ENCODE data around the gene SLCO3A1.

The SLCO3A1 gene

GRCh38 chr15:92118936-92119325 is 265.4 kb downstream of the SLCO3A1 start:
- DNase-seq (ENCODE audit: extremely low read depth, low read depth) = no peak
- no peak for TF ChIP-seq CTCF (IDR thresholded peaks at IDR 0.05; ENCODE audit: low read depth, low read length, missing control alignments)

DNA sequence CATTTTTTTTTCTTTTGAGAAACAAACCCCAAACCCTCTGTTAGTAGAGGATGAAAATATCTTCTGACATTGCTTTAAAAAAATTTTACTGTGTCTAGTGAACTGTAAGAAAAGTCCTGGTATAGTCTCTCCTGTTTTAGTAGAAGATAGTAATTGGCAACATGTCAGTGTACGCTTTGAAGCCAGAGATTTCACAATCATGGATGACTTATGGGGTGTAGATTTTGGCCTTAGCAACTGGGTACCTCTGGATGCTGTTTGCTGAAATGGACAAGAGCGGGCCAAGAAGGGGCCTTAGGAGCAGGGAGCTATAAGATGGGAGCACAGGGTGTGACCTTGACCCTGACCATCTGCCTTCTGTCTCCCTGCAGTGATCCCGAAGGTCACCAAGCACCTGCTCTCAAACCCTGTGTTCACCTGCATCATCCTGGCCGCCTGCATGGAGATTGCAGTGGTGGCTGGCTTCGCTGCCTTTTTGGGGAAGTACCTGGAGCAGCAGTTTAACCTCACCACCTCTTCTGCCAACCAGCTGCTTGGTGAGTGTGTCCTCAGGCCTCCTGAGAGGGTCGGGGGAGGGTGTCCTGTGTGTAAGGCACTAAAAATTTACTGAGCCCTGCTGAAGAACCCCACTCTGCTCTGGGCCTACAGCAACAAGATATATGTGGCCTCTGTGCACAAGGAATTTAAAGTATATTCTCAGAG is 266.7 kb downstream of the SLCO3A1 start:
- no peak for DNase-seq (ENCODE audit: extremely low read depth, low read depth)
- H3K4me3 ChIP-seq (replicated peaks; ENCODE audit: low read depth, low read length) = no peak overlapping the region
- no peak for TF ChIP-seq CTCF (IDR thresholded peaks at IDR 0.05; ENCODE audit: low read depth, low read length, missing control alignments)

More at GRCh38 chr15:92118936-92119325, 265.4 kb downstream of the SLCO3A1 start:
- no peak overlapping the region for H3K4me3 ChIP-seq (replicated peaks; ENCODE audit: low read depth, low read length)

DNA sequence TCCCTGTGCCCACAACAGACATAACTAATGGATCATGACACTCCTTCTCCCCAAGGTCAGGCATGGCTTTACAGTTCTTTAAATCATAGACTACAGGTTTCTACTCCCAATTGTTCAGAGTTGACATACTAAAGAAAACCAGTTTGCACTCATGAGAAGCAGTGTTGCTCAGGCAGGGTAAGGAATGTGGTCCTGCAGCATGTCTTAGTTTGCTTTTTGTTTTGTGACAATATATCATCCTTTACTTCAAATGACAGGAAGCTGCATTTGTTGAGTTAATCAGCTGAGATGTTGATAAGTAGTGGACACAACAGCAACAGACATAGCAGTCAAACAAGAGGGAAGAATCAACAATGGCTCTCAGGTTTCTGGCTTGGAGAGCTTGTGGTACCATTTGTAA is 267.5 kb downstream of the SLCO3A1 start:
- no peak for TF ChIP-seq CTCF (IDR thresholded peaks at IDR 0.05; ENCODE audit: low read depth, low read length, missing control alignments)
- no peak for DNase-seq (ENCODE audit: extremely low read depth, low read depth)
- no peak overlapping the region for H3K4me3 ChIP-seq (replicated peaks; ENCODE audit: low read depth, low read length)

DNA sequence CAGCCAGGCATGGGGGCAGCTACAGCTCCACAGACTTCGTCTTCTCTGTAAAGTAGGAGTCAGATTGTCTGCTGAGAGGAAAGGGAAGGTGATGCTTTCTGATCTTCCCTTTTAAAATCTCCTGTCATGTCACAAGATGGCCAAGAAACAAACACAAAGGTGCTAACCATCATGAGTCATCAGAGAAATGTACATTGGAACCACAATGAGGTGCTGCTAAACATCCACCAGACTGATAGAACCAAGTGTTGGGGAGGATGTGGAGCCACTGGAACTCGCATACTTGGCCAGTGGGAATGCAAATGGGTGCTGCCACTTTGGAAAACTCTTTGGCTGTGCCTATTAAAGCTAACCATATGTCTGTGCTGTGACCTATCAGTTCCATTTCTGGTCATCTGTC is 268.8 kb downstream of the SLCO3A1 start:
- TF ChIP-seq CTCF (IDR thresholded peaks at IDR 0.05; ENCODE audit: low read depth, low read length, missing control alignments) = no peak
- no peak for DNase-seq (ENCODE audit: extremely low read depth, low read depth)
- no peak overlapping the region for H3K4me3 ChIP-seq (replicated peaks; ENCODE audit: low read depth, low read length)

DNA sequence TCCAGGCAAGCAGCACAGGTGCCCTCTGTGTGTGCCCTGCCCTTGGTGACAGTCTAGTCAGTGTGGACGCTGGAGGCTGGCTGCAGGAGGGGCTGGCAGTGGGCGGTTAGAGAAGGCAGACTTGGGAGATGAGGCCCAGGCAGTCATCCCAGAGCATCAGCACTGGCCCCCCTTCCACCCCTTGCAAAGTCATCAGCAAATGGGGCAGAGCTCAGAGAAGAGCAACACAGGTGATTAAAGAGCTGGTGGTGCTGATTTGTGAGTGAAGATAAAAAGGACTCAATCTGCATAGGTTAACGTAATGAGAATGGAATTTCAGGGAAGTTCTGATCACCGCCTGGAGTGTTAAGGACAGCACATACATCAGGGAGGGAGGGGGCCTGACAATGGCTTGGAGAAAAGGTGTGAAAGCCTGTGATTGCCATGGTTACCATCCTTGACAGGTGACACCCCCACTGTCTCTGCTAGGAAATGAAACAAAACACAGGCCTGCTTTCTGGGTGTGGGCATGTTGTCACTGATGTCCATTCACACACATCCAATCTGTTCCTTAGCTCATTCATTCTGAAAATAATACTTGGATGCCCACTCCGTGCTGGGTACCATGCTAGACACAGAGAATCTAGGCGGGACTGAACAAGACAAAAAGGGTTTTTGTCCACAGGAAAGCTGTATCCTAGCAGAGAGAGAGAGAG is 270.6 kb downstream of the SLCO3A1 start:
- no peak overlapping the region for H3K4me3 ChIP-seq (replicated peaks; ENCODE audit: low read depth, low read length)
- no peak for DNase-seq (ENCODE audit: extremely low read depth, low read depth)
- no peak for TF ChIP-seq CTCF (IDR thresholded peaks at IDR 0.05; ENCODE audit: low read depth, low read length, missing control alignments)

- no peak for DNase-seq (ENCODE audit: extremely low read depth, low read depth)
- no peak for TF ChIP-seq CTCF (IDR thresholded peaks at IDR 0.05; ENCODE audit: low read depth, low read length, missing control alignments)
- H3K4me3 ChIP-seq (replicated peaks; ENCODE audit: low read depth, low read length) = no peak overlapping the region
Observed at GRCh38 chr15:92124657-92125010, 271.1 kb downstream of the SLCO3A1 start.
